ENCODE measurements around the gene PIP4P1.

Gene PIP4P1

GRCh38 chr14:20492486-20492885 is 31.3 kb upstream of the PIP4P1 start:
- Histone ChIP-seq H3K4me1 (ENCODE audit: control insufficient read depth in 1 of 2, insufficient read depth in 1 of 2, low read depth in 1 of 2, low read length in 1 of 2) (peaks cover 37 to 50% of the 10 kb centered on the region in 2 experiments), H3K9me3 (no peaks in the 10 kb centered on the region), H3K27me3 (no peaks in the 10 kb centered on the region), H3K4me3 (ENCODE audit: low read depth in 1 of 2, low read length in 1 of 2) (no peak overlapping the region), H3K27ac (no peak overlapping the region), H3K36me3 (no peaks in the 10 kb centered on the region)
- no peak for TF ChIP-seq CTCF (IDR thresholded peaks at IDR 0.05)

GRCh38 chr14:20490563-20490962 is 29.3 kb upstream of the PIP4P1 start:
- Histone ChIP-seq H3K4me3 (ENCODE audit: low read depth in 1 of 2, low read length in 1 of 2) (no peak overlapping the region), H3K27ac (peak overlapping the region; percentile 68)
- TF ChIP-seq CTCF (IDR thresholded peaks at IDR 0.05) = no peak

GRCh38 chr14:20489093-20489994 is 28.1 kb upstream of the PIP4P1 start:
- no peak for TF ChIP-seq CTCF (IDR thresholded peaks at IDR 0.05)
- H3K27me3 ChIP-seq = no peaks in the 10 kb centered on the region
- no peak overlapping the region for H3K4me3 ChIP-seq (ENCODE audit: low read depth in 1 of 2, low read length in 1 of 2)
- H3K4me1 ChIP-seq (ENCODE audit: control insufficient read depth in 1 of 2, insufficient read depth in 1 of 2, low read depth in 1 of 2, low read length in 1 of 2) = peaks cover 46 to 52% of the 10 kb centered on the region in 2 experiments
- peak overlapping the region; percentile 68 for H3K27ac ChIP-seq
- no peaks in the 10 kb centered on the region for H3K9me3 ChIP-seq
- no peaks in the 10 kb centered on the region for H3K36me3 ChIP-seq

More at GRCh38 chr14:20490563-20490962, 29.3 kb upstream of the PIP4P1 start:
- no peaks in the 10 kb centered on the region for H3K27me3 ChIP-seq
- H3K9me3 ChIP-seq = no peaks in the 10 kb centered on the region
- H3K36me3 ChIP-seq = no peaks in the 10 kb centered on the region
- H3K4me1 ChIP-seq (ENCODE audit: control insufficient read depth in 1 of 2, insufficient read depth in 1 of 2, low read depth in 1 of 2, low read length in 1 of 2) = peaks cover 49 to 57% of the 10 kb centered on the region in 2 experiments

- TF ChIP-seq CTCF (IDR thresholded peaks at IDR 0.05) = no peak
- Histone ChIP-seq H3K36me3 (no peaks in the 10 kb centered on the region), H3K27ac (peak overlapping the region; percentile 47), H3K4me3 (ENCODE audit: low read depth in 1 of 2, low read length in 1 of 2) (no peak overlapping the region), H3K9me3 (no peaks in the 10 kb centered on the region), H3K4me1 (ENCODE audit: control insufficient read depth in 1 of 2, insufficient read depth in 1 of 2, low read depth in 1 of 2, low read length in 1 of 2) (peaks cover 34 to 42% of the 10 kb centered on the region in 2 experiments), H3K27me3 (no peaks in the 10 kb centered on the region)
Measured at GRCh38 chr14:20487396-20487725, 26.1 kb upstream of the PIP4P1 start.

GRCh38 chr14:20486684-20487395 is 25.6 kb upstream of the PIP4P1 start:
- H3K9me3 ChIP-seq = no peaks in the 10 kb centered on the region
- H3K4me1 ChIP-seq (ENCODE audit: control insufficient read depth in 1 of 2, insufficient read depth in 1 of 2, low read depth in 1 of 2, low read length in 1 of 2) = peaks cover 34 to 42% of the 10 kb centered on the region in 2 experiments
- no peak for TF ChIP-seq CTCF (IDR thresholded peaks at IDR 0.05)
- no peak overlapping the region for H3K4me3 ChIP-seq (ENCODE audit: low read depth in 1 of 2, low read length in 1 of 2)
- H3K36me3 ChIP-seq = no peaks in the 10 kb centered on the region
- H3K27ac ChIP-seq = peak overlapping the region; percentile 47
- no peaks in the 10 kb centered on the region for H3K27me3 ChIP-seq
